Erythroblast (primary cell): ENCODE results near the gene TREX2.

Experiments used
- GATA1 ChIP-seq: IDR thresholded peaks from 2 replicates; pipeline ENCODE4 v1.6.1; 2011; ENCODE audit warnings: low read depth, mild to moderate bottlenecking, control low read depth, low read length, moderate library complexity
- POLR2A ChIP-seq: IDR thresholded peaks from 2 replicates; pipeline ENCODE4 v1.6.1; 2011; ENCODE audit warnings: mild to moderate bottlenecking, low read length

GRCh38 chrX:153445106-153445855 is 575 bp downstream of the TREX2 start:
- TF ChIP-seq POLR2A, result no peak
- no peak for TF ChIP-seq GATA1
